Calu3 (cell line): ENCODE measurements around the gene GFRA1. TPM values are rescaled to one million over a fixed set of nuclear protein-coding genes. Genes with fewer than 3 reads are reported as not detected.

Experiments
- BruUV-seq: library from RNA; stranded (reverse); fragments of 400-500 nt; replicated peaks from 2 replicates; lab custom pipeline; 2021; lab: Mats Ljungman, UMichigan
- CTCF ChIA-PET: fragments of 300-600 bp; sonication (Branson Sonifier 250); formaldehyde crosslinking; loops from one replicate; lab custom pipeline; 2022; ENCODE audit warnings: antibody characterized with exemption; lab: Charles Lee
- DNase-seq: peaks from one replicate; pipeline ENCODE4 v3.0.0; 2022
- H3K27ac Mint-ChIP-seq: one replicate; pipeline ENCODE4 v1.8.0; 2022; ENCODE audit warnings: mixed read lengths; ENCODE audit not compliant: unreplicated experiment
- H3K27me3 Mint-ChIP-seq: one replicate; pipeline ENCODE4 v1.8.0; 2022; ENCODE audit warnings: mixed read lengths; ENCODE audit not compliant: unreplicated experiment
- H3K36me3 Mint-ChIP-seq: one replicate; pipeline ENCODE4 v1.8.0; 2022; ENCODE audit warnings: mild to moderate bottlenecking, moderate library complexity, mixed read lengths; ENCODE audit not compliant: insufficient read depth, unreplicated experiment
- H3K4me1 Mint-ChIP-seq: one replicate; pipeline ENCODE4 v1.8.0; 2022; ENCODE audit warnings: mild to moderate bottlenecking, low read depth, mixed read lengths; ENCODE audit not compliant: unreplicated experiment
- H3K4me3 Mint-ChIP-seq: one replicate; pipeline ENCODE4 v1.8.0; 2022; ENCODE audit warnings: mild to moderate bottlenecking, low read depth, moderate library complexity, mixed read lengths; ENCODE audit not compliant: unreplicated experiment
- H3K9me3 Mint-ChIP-seq: one replicate; pipeline ENCODE4 v1.8.0; 2022; ENCODE audit warnings: low read depth, mixed read lengths; ENCODE audit not compliant: unreplicated experiment
- intact Hi-C: fragments of 100-400 bp; cut with micrococcal nuclease; formaldehyde crosslinking; loops from one replicate; pipeline ENCODE4 v1.10.0; 2022; ENCODE audit not compliant: unreplicated experiment
- total RNA-seq: library from RNA; stranded (reverse); gene quantifications from 2 replicates; pipeline ENCODE4 v1.2.3, GENCODE V29; 2022
- TF ChIP-seq, protein P1 (sequence below): fragments of 200-600 bp; IDR thresholded peaks from one replicate; pipeline ENCODE4 v1.8.0; 2022; ENCODE audit warnings: antibody characterized with exemption; ENCODE audit not compliant: unreplicated experiment

The GFRA1 gene
- total RNA-seq, 1 experiment from 2014 or later = not detected

DNA sequence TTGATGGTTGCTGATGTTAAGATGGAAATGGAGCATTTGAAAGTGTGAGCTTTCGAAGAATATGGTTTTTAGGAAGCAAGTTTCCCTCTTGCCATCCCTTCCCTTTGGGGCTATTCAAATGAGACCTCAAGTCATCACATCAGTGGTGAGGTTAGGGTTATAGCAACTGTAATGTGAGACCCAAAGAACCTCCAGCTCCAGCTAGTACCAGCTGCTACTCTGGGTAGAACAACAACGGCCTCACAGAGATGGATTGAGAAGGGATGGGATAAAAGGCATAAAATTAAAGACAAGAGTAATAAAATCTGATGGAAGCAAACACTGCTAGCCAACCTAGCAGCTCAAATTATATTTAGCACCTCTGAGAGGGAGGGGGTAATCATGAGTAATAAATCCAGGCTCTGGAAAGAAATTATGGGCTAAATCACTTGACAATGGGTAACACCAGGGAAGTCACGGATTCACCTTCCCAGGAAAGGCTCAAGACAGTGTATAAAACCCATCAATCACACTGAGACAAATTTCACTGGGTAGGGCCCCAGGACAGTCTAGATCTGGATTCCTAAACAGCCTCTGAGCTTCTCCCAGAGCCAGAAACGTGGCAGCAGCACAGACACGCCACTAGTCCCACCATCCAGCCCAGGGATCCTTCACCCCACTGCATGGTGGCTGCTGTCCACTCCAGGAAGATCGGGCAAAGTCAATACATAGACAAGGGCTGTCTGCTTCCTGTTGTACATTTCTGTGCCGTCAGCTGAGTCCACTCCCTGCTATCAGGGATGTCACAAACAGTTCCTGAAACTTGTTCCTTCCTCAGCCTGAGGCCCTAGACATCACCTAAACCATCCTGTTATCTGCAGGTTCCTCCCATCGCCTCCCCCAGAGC is 151.1 kb downstream of the GFRA1 start:
- Mint-ChIP-seq H3K9me3 (peaks cover 9% of the 10 kb centered on the region), H3K27me3 (no peaks in the 10 kb centered on the region), H3K4me1 (no peaks in the 10 kb centered on the region), H3K27ac (no peak overlapping the region), H3K4me3 (no peak overlapping the region), H3K36me3 (peaks cover 5% of the 10 kb centered on the region)
- intact Hi-C loops = no loop called here
- CTCF ChIA-PET = no interaction called here
- no peak for DNase-seq
- TF ChIP-seq, protein P1, sequence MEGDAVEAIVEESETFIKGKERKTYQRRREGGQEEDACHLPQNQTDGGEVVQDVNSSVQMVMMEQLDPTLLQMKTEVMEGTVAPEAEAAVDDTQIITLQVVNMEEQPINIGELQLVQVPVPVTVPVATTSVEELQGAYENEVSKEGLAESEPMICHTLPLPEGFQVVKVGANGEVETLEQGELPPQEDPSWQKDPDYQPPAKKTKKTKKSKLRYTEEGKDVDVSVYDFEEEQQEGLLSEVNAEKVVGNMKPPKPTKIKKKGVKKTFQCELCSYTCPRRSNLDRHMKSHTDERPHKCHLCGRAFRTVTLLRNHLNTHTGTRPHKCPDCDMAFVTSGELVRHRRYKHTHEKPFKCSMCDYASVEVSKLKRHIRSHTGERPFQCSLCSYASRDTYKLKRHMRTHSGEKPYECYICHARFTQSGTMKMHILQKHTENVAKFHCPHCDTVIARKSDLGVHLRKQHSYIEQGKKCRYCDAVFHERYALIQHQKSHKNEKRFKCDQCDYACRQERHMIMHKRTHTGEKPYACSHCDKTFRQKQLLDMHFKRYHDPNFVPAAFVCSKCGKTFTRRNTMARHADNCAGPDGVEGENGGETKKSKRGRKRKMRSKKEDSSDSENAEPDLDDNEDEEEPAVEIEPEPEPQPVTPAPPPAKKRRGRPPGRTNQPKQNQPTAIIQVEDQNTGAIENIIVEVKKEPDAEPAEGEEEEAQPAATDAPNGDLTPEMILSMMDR = no peak
- no TSS peak for BruUV-seq

DNA sequence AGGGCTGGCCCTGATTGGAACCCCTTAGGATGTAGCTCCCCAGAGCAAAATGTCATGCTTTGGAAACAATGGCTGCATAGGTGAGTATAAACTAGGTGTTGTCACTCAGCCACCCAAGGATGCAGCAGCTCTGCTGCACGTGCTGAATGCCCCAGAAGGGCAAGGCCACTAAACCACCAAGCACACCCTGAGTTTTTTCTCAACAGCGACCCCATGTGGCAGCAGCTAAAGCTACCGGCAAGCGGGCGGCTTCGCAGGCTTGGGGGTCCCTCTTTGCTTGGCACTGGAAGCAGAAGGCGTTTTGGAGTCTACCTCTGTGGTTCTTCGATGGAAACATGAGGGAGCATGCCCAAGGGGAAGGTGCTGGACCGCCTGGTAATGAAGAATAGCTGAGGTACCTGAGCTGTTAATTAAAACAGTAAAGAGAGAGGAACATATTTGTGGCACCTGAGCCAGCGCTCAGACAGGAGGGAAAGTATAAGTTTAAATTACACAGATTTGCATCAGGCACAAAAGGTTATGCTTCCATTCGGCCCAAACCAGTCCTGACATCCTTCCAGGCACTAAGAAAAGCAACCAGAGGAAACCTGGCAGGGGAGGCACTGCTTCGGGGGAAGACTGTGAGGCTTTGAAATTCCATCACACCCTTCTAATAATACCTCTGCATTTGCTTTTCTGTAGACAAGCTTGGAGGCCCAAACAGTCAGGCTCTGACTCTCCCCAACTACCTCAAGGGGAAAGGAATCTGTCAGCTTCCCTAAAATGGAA is 152.1 kb downstream of the GFRA1 start:
- no TSS peak for BruUV-seq
- H3K4me3 Mint-ChIP-seq = no peak overlapping the region
- intact Hi-C loops = no loop called here
- CTCF ChIA-PET = no interaction called here
- TF ChIP-seq, protein P1 = no peak
- peaks cover 9% of the 10 kb centered on the region for H3K9me3 Mint-ChIP-seq
- H3K27ac Mint-ChIP-seq = no peak overlapping the region
- H3K27me3 Mint-ChIP-seq = no peaks in the 10 kb centered on the region
- DNase-seq = no peak
- peaks cover 5% of the 10 kb centered on the region for H3K36me3 Mint-ChIP-seq
- H3K4me1 Mint-ChIP-seq = no peaks in the 10 kb centered on the region

DNA sequence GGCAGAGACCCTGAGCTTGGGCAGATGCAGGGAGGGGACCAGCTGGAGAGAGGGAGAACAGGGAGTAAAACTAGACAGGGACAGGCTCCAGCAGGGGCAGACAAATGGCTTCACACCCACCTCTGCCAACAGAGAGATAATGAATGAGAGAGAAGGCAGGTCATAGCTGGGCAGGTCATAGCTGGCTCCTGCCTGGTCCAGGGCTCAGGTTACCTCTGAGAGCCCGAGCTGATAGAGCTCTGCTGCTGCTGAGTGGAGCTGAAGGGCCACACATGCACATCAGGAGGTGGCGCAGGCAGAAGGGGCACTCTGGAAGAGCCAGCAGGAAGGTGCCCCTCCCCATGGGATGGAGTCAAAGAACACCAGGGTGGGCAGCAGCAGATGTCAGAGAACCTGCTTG is 154.2 kb downstream of the GFRA1 start:
- Mint-ChIP-seq H3K36me3 (peaks cover 5% of the 10 kb centered on the region), H3K4me1 (no peaks in the 10 kb centered on the region), H3K4me3 (no peak overlapping the region), H3K9me3 (peaks cover 11% of the 10 kb centered on the region), H3K27me3 (no peaks in the 10 kb centered on the region), H3K27ac (no peak overlapping the region)
- CTCF ChIA-PET = no interaction called here
- intact Hi-C loops = no loop called here
- TF ChIP-seq, protein P1 = no peak
- DNase-seq = no peak
- no TSS peak for BruUV-seq

DNA sequence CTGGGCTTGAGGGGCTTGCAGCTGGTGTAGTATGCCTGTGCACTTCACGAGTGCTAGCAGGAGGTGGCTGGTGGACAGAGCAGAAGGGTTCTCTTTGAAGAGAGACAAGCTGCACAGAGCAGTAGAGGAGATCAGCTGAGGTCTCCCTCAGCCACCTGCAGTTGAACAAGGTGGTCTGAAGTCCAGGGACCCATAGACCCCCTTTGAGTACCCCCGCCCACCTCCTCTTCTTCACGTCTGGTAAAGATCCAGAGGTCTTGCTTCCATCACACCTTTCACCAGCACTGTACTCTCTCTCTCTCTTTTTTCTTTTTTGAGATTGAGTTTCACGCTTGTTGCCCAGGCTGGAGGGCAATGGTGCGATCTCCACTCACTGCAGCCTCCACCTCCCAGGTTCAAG is 157.2 kb downstream of the GFRA1 start:
- H3K4me1 Mint-ChIP-seq = no peaks in the 10 kb centered on the region
- TF ChIP-seq, protein P1 = no peak
- peaks cover 5% of the 10 kb centered on the region for H3K36me3 Mint-ChIP-seq
- no peak overlapping the region for H3K27ac Mint-ChIP-seq
- DNase-seq = no peak
- no peaks in the 10 kb centered on the region for H3K27me3 Mint-ChIP-seq
- intact Hi-C loops = no loop called here
- no peak overlapping the region for H3K4me3 Mint-ChIP-seq
- CTCF ChIA-PET = no interaction called here
- BruUV-seq = no TSS peak
- H3K9me3 Mint-ChIP-seq = peaks cover 11% of the 10 kb centered on the region
